Esophagus muscularis mucosa (tissue), 3 donors: ENCODE results near the gene EDC3.

Source experiments
- POLR2A ChIP-seq: fragments of 450-650 bp; IDR thresholded peaks from one replicate; pipeline ENCODE4 v1.6.1; 2017; ENCODE audit warnings: antibody characterized with exemption, moderate library complexity, mild to moderate bottlenecking, low read depth
- TF ChIP-seq, protein P1 (sequence below), 3 experiments: fragments of 200-600 bp in 2 of 3; fragments of 450-650 bp in 1 of 3; sonication (generic) in 2 of 3; IDR thresholded peaks; one replicate each; pipeline ENCODE4 v1.5.1; 2017 to 2019; ENCODE audit warnings: antibody characterized with exemption in 3 of 3, mild to moderate bottlenecking in 2 of 3, moderate library complexity in 1 of 3

GRCh38 chr15:74692327-74692726 is 3.5 kb downstream of the EDC3 start:
- TF ChIP-seq POLR2A = no peak
- TF ChIP-seq, protein P1, sequence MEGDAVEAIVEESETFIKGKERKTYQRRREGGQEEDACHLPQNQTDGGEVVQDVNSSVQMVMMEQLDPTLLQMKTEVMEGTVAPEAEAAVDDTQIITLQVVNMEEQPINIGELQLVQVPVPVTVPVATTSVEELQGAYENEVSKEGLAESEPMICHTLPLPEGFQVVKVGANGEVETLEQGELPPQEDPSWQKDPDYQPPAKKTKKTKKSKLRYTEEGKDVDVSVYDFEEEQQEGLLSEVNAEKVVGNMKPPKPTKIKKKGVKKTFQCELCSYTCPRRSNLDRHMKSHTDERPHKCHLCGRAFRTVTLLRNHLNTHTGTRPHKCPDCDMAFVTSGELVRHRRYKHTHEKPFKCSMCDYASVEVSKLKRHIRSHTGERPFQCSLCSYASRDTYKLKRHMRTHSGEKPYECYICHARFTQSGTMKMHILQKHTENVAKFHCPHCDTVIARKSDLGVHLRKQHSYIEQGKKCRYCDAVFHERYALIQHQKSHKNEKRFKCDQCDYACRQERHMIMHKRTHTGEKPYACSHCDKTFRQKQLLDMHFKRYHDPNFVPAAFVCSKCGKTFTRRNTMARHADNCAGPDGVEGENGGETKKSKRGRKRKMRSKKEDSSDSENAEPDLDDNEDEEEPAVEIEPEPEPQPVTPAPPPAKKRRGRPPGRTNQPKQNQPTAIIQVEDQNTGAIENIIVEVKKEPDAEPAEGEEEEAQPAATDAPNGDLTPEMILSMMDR (IDR thresholded peaks at IDR 0.05) = no peak
